GM21367 (cell line): ENCODE data around the gene SSC4D.
"Not testable (repeated sequence)": the region's sequence is repeated elsewhere in the genome, so short reads cannot be mapped to it uniquely, and the experiment has no call there.

Experiments
- ATAC-seq: cut with Tn5 transposase; IDR thresholded peaks from one replicate; pipeline ENCODE4 v1.9.1; 2021; ENCODE audit not compliant: unreplicated experiment

The SSC4D gene

GRCh38 chr7:76423666-76424412 is 14.3 kb upstream of the SSC4D start:
- ATAC-seq = no peak

DNA sequence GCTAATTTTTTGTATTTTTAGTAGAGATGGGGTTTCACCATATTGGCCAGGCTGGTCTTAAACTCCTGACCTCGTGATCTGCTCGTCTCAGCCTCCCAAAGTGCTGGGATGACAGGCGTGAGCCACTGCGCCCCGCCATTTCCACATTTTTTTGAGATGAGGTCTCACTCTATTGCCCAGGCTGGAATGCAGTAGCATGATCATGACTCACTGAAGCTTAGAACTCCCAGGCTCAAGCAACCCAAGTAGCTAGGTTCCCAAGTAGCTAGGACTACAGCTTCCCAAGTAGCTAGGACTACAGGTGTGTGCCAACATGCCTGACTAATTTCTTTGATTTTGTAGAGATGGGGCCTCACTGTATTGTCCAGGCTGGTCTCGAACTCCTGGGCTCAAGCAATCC is 11.6 kb upstream of the SSC4D start:
- ATAC-seq = not testable (repeated sequence)

- ATAC-seq = not testable (repeated sequence)
These were observed 8.3 kb upstream of the SSC4D start for GRCh38 chr7:76417654-76418310.

DNA sequence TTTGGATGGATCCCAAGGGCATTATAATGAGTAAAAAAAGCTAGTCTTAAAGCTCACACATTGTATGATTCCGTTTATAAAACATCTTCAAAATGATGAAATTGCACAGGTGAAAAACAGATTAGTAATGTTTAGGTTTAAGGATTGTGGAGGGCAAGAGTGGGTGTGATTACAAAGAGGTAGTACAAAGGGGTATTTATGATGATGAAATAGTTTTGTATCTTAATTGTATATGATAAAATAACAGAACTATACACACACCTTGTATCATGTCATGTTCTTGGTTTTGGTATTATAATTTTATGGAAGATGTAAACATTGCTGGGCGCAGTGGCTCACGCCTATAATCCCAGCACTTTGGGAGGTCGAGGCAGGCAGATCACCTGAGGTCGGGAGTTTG is 2.8 kb upstream of the SSC4D start:
- ATAC-seq = no peak

- no peak for ATAC-seq
These were observed 2.1 kb upstream of the SSC4D start for GRCh38 chr7:76411626-76412025.

DNA sequence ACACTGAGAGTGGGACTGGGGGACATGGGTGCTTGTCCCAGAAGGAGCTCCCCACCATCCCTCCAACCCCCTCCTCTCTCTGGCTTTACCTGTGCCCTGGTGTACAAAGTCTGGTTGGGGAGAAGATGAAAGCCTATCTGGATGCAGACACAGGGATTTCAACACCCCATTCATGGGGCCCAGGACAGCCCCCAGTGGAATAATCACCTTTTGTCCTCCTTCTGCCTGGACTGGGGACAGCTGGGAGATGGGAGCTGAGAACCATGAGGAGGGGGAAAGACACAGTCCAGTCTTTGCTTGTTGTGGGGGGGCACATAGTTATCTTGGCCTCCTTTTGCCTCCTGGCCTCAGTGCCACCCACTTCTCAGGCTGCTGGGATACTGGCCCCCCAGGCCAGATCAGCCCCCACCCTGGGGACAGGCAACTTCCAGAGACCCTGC is 1.4 kb downstream of the SSC4D start:
- ATAC-seq = no peak

GRCh38 chr7:76407718-76408117 is 1.8 kb downstream of the SSC4D start:
- ATAC-seq = no peak

DNA sequence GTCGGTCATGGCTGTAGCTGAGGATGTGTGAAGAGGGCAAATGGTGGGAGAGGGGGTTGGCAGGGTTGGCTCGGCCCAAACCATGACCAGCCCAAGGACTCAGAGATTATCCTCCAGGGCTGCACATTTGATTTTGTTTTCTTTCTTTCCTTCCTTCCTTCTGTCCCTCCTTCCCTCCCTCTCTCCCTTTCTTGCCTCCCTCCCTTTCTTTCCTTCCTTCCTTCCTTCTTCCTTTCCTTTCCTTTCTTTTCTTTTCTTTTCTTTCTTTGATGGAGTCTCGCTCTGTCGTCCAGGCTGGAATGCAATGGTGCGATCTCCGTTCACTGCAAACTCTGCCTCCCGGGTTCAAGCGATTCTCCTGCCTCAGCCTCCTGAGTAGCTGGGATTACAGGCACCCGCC is 3.8 kb downstream of the SSC4D start:
- no peak for ATAC-seq

- ATAC-seq = no peak
These were observed 5.6 kb downstream of the SSC4D start for GRCh38 chr7:76403780-76404494.

- ATAC-seq = not testable (repeated sequence)
These were observed 6.4 kb downstream of the SSC4D start for GRCh38 chr7:76403097-76403496.

DNA sequence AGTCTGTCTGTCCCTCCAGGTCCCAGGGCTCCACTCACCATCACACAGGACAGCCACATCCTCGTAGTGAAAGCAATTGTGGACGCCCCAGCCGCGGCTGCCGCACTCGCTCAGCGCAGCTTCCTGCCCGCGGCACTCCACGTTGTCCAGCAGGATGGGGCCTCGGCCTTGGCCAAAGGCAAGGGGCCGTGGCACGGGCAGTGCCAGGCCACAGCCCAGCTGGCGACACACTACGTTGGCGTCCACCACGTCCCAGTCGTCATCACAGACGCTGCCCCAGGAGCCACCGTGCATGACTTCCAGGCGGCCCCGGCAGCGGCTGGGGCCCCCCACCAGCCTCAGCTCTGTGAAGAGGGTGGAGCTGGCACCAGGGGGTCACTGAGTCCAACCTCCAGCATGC is 9.2 kb downstream of the SSC4D start:
- ATAC-seq = no peak

DNA sequence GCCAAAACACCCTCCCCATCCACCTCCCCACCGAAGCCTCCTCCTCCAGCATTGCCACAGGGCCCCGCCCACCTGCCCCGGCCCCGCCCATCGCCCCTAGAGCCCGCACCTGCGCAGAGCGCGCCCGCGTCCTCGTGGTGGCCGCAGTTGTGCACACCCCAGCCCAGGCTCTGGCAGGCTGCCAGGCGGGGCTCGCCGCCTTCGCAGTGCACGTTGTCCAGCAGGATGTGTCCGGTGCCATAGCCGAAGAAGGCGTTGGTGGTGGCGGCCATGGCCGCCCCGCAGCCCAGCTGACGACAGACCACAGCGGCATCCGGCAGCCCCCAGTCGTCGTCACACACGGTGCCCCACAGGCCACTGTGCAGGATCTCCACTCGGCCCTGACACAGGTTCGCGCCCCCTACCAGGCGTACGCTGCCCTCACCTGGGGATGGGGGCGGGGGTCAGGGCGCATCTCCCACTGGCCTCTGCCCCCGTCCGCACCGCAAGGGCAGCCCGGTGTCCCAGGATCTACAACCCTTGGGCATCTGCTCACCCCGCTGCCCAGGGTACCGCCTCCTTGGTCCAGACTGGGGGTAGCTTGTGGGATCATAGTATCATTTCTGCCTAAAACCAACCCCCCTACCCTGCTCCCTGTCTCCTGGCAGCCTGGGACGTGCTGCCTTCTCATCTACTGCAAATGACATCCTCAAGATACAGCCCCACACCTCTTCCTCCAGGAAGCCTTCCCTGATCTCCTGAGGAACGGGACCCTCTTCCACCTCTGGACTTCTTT is 11.9 kb downstream of the SSC4D start:
- ATAC-seq = no peak

DNA sequence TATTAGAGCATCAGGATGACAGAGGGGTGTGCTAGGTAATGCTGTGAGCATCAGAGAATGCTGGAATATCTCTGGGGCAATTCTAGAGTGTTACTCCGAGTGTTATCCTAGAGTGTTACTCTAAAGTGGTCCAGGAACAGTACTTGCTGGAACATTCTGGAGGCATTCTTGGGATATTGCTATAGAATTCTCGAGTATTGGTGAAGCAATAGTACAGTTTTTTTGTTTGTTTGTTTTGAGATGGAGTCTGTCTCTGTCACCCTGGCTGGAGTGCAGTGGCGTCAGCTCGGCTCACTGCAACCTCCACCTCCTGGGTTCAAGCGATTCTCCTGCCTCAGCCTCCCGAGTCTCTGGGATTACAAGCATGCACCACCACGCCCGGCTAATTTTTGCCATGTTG is 12.6 kb downstream of the SSC4D start:
- ATAC-seq = no peak

- no peak for ATAC-seq
These were observed 13.4 kb downstream of the SSC4D start for GRCh38 chr7:76395965-76396726.

DNA sequence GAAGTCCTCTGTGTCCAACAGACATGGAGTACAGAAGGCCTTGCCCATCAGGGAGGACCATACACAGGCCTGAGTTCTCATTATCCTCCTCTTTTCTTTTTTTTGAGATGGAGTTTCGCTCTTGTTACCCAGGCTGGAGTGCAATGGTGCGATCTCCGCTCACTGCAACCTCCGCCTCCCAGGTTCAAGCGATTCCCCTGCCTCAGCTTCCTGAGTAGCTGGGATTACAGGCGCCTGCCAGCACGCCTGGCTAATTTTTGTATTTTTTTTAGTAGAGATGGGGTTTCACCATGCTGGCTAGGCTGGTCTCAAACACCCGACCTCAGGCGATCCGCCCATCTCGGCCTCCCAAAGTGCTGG is 13.9 kb downstream of the SSC4D start:
- not testable (repeated sequence) for ATAC-seq

GRCh38 chr7:76394957-76395356 is 14.5 kb downstream of the SSC4D start:
- no peak for ATAC-seq

GRCh38 chr7:76393116-76394031 is 16.1 kb downstream of the SSC4D start:
- ATAC-seq = peak; percentile 86

DNA sequence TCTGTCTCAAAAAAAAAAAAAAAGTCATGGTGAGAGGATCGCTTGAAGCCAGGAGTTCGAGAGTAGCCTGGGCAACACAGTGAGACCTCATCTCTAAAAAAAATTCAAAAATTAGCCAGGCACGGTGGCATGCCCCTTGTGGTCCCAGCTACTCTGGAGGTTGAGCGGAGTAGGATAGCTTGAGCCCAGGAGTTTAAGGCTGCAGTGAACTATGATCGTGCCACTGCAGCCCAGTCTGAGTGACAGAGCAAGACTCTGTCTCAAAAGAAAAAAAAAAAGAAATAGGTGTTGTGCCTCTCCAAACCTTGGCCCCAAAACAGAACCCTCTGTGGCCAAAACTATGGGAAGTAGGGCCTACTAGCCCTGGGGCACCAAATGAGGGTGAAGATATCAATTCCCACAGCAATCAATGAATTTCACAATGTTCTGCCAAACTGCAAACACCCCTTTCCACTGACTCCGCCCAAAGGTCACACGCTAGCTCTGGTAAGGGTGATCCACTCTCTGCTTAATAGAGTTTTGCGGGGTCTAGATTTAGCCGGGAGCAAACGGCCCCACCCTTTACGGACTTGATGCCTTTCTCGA is 16.9 kb downstream of the SSC4D start:
- ATAC-seq = no peak

DNA sequence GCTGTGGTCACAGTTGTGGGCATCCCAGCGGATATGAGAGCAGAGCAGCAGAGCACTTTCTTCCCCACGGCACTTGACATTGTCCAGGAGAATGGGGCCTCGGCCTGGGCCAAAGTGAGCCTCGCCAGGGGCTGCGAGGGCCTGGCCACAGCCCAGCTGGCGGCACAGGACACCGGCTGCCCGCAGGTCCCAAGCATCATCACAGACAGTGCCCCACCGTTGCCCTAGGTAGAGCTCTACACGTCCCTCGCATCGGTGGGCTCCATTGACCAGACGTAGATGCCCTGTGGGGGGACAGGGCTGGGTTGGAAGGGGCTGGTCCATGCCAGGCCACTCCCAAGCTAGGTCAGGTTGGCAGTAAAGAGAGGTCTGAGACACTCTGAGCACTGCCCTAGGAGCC is 19.4 kb downstream of the SSC4D start:
- no peak for ATAC-seq
